ENCODE data around the gene BCL7A. TPM values are rescaled to one million over a fixed set of nuclear protein-coding genes. Genes with fewer than 3 reads are reported as not detected.

Gene BCL7A
- total and polyA plus RNA-seq, 2 experiments from 2014 or later = 9.6 to 14.9 TPM

GRCh38 chr12:122024132-122024785, 2.6 kb downstream of the BCL7A start:
- H3K27ac ChIP-seq = peak overlapping the region; percentile 81
- no peaks in the 10 kb centered on the region for H4K20me1 ChIP-seq (ENCODE audit: insufficient read depth, poor library complexity, severe bottlenecking)
- H3K9me2 ChIP-seq (replicated peaks; ENCODE audit: insufficient read depth) = no peaks in the 10 kb centered on the region
- H3K4me2 ChIP-seq = peak overlapping the region; percentile 99
- no peaks in the 10 kb centered on the region for H3K9me3 ChIP-seq (ENCODE audit: low read depth)
- no peaks in the 10 kb centered on the region for H3K27me3 ChIP-seq
- no peak overlapping the region for H3K4me3 ChIP-seq
- peaks cover 16% of the 10 kb centered on the region for H3K4me1 ChIP-seq (ENCODE audit: insufficient read depth)
- no peak for DNase-seq (ENCODE audit: low spot score)
- 75% methylated on average over 16 of the region's 16 CpGs for WGBS (ENCODE audit: low lambda C conversion rate, missing lambda C conversion rate)
- H3K36me3 ChIP-seq (replicated peaks; ENCODE audit: insufficient read depth, low read depth) = no peaks in the 10 kb centered on the region
- no peak overlapping the region for H2AFZ ChIP-seq
- TF ChIP-seq EZH2 (IDR thresholded peaks at IDR 0.05; ENCODE audit: borderline replicate concordance) (no peak), EZH2phosphoT487 (IDR thresholded peaks at IDR 0.05; ENCODE audit: low read depth, severe bottlenecking, unreplicated experiment) (no peak)
- TF ChIP-seq, protein P1, sequence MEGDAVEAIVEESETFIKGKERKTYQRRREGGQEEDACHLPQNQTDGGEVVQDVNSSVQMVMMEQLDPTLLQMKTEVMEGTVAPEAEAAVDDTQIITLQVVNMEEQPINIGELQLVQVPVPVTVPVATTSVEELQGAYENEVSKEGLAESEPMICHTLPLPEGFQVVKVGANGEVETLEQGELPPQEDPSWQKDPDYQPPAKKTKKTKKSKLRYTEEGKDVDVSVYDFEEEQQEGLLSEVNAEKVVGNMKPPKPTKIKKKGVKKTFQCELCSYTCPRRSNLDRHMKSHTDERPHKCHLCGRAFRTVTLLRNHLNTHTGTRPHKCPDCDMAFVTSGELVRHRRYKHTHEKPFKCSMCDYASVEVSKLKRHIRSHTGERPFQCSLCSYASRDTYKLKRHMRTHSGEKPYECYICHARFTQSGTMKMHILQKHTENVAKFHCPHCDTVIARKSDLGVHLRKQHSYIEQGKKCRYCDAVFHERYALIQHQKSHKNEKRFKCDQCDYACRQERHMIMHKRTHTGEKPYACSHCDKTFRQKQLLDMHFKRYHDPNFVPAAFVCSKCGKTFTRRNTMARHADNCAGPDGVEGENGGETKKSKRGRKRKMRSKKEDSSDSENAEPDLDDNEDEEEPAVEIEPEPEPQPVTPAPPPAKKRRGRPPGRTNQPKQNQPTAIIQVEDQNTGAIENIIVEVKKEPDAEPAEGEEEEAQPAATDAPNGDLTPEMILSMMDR (IDR thresholded peaks at IDR 0.05; ENCODE audit: poor library complexity) = no peak
- peaks cover 71% of the 10 kb centered on the region for H3K79me2 ChIP-seq

GRCh38 chr12:122026706-122027333, 5.1 kb downstream of the BCL7A start:
- peaks cover 10% of the 10 kb centered on the region for H3K4me1 ChIP-seq (ENCODE audit: insufficient read depth)
- H4K20me1 ChIP-seq (ENCODE audit: insufficient read depth, poor library complexity, severe bottlenecking) = no peaks in the 10 kb centered on the region
- peaks cover 67% of the 10 kb centered on the region for H3K79me2 ChIP-seq
- no peak for DNase-seq (ENCODE audit: low spot score)
- H3K27ac ChIP-seq = no peak overlapping the region
- H3K9me3 ChIP-seq (ENCODE audit: low read depth) = no peaks in the 10 kb centered on the region
- H3K4me3 ChIP-seq = no peak overlapping the region
- no peaks in the 10 kb centered on the region for H3K36me3 ChIP-seq (replicated peaks; ENCODE audit: insufficient read depth, low read depth)
- H3K9me2 ChIP-seq (replicated peaks; ENCODE audit: insufficient read depth) = no peaks in the 10 kb centered on the region
- TF ChIP-seq EZH2phosphoT487 (IDR thresholded peaks at IDR 0.05; ENCODE audit: low read depth, severe bottlenecking, unreplicated experiment) (no peak), EZH2 (IDR thresholded peaks at IDR 0.05; ENCODE audit: borderline replicate concordance) (no peak)
- TF ChIP-seq, protein P1 (IDR thresholded peaks at IDR 0.05; ENCODE audit: poor library complexity) = no peak
- H3K4me2 ChIP-seq = no peak overlapping the region
- H3K27me3 ChIP-seq = no peaks in the 10 kb centered on the region
- 95% methylated on average over 7 of the region's 7 CpGs for WGBS (ENCODE audit: low lambda C conversion rate, missing lambda C conversion rate)
- H2AFZ ChIP-seq = no peak overlapping the region

- 91% methylated on average over 12 of the region's 12 CpGs for WGBS (ENCODE audit: low lambda C conversion rate, missing lambda C conversion rate)
- Histone ChIP-seq H3K27me3 (no peaks in the 10 kb centered on the region), H3K4me2 (no peak overlapping the region), H3K9me2 (replicated peaks; ENCODE audit: insufficient read depth) (no peaks in the 10 kb centered on the region), H4K20me1 (ENCODE audit: insufficient read depth, poor library complexity, severe bottlenecking) (no peaks in the 10 kb centered on the region), H2AFZ (no peak overlapping the region), H3K9me3 (ENCODE audit: low read depth) (no peaks in the 10 kb centered on the region), H3K79me2 (peaks cover 60% of the 10 kb centered on the region), H3K36me3 (replicated peaks; ENCODE audit: insufficient read depth, low read depth) (no peaks in the 10 kb centered on the region), H3K27ac (no peak overlapping the region), H3K4me3 (no peak overlapping the region), H3K4me1 (ENCODE audit: insufficient read depth) (peaks cover 6% of the 10 kb centered on the region)
- DNase-seq (ENCODE audit: low spot score) = no peak
- TF ChIP-seq EZH2 (IDR thresholded peaks at IDR 0.05; ENCODE audit: borderline replicate concordance) = no peak
- TF ChIP-seq EZH2phosphoT487 (IDR thresholded peaks at IDR 0.05; ENCODE audit: low read depth, severe bottlenecking, unreplicated experiment) = no peak
- TF ChIP-seq, protein P1 (IDR thresholded peaks at IDR 0.05; ENCODE audit: poor library complexity) = no peak
Measured at GRCh38 chr12:122028165-122028904, 6.7 kb downstream of the BCL7A start.

Measured in hepatocyte (in vitro differentiated cells).